Esophagus muscularis mucosa (tissue), 3 donors: ENCODE data around the gene ZBED6.

ENCODE experiments used
- CTCF ChIP-seq, 3 experiments: fragments of 200-600 bp in 2 of 3; fragments of 450-650 bp in 1 of 3; sonication (generic) in 2 of 3; IDR thresholded peaks; one replicate each; pipeline ENCODE4 v1.5.1; 2017 to 2019; ENCODE audit warnings: antibody characterized with exemption in 3 of 3, mild to moderate bottlenecking in 2 of 3, moderate library complexity in 1 of 3
- POLR2A ChIP-seq: fragments of 450-650 bp; IDR thresholded peaks from one replicate; pipeline ENCODE4 v1.6.1; 2017; ENCODE audit warnings: antibody characterized with exemption, moderate library complexity, mild to moderate bottlenecking, low read depth

GRCh38 chr1:203805689-203806088 is 10.3 kb downstream of the ZBED6 start:
- TF ChIP-seq POLR2A: no peak
- no peak for TF ChIP-seq CTCF (IDR thresholded peaks at IDR 0.05)
